Activated T-cell treated with anti-CD3 and anti-CD28 coated beads, Interleukin-2, amount 50 U/mL, for 72 hours (primary cell): ENCODE results near the gene FAF1. TPM values are rescaled to one million over a fixed set of nuclear protein-coding genes. Genes with fewer than 3 reads are reported as not detected.

Experiments
- total RNA-seq, 2 donors: library from RNA; stranded (reverse); gene quantifications; one replicate each; pipeline ENCODE4 v1.2.3, GENCODE V29; 2022

FAF1 gene
- total RNA-seq, 2 donors from 2014 or later, result 65.7 to 83.0 TPM

Other genes starting within 250 kb of the FAF1 start
- gene CDKN2C, start 10.0 kb upstream of the FAF1 start, total RNA-seq, result 10 to 100 TPM; 11.2 to 13.7 TPM
- gene C1orf185, start 142.0 kb upstream of the FAF1 start, total RNA-seq, result not detected